Keratinocyte (primary cell): ENCODE results near the gene CBY1.

ENCODE experiments used
- CTCF ChIP-seq, 3 experiments: IDR thresholded peaks in 1 of 3; conservative IDR thresholded peaks in 1 of 3; optimal IDR thresholded peaks in 1 of 3; 2 replicates in 2 of 3; 3 replicates in 1 of 3; pipeline versions ENCODE3 to v1.5.1; 2011; ENCODE audit warnings: low read length in 3 of 3, mild to moderate bottlenecking in 3 of 3, moderate library complexity in 2 of 3, control low read depth in 1 of 3, inconsistent platforms in 1 of 3; ENCODE audit not compliant: insufficient read depth in 2 of 3; ENCODE audit errors: extremely low read depth in 1 of 3
- EZH2 ChIP-seq: IDR thresholded peaks from one replicate; pipeline ENCODE4 v1.6.1; 2012; ENCODE audit warnings: inconsistent platforms, mild to moderate bottlenecking, low read length, moderate library complexity

GRCh38 chr22:38607680-38608079 is 48.8 kb upstream of the CBY1 start:
- TF ChIP-seq CTCF (optimal IDR thresholded peaks at IDR 0.05 in 1 of 3, IDR thresholded peaks at IDR 0.05 in 1 of 3, conservative IDR thresholded peaks at IDR 0.05 in 1 of 3; ENCODE audit: extremely low read depth in 1 of 3, insufficient read depth in 2 of 3, low read length in 3 of 3) (no peak), EZH2 (no peak)
